NB4 (cell line): ENCODE measurements around the gene CELF3.

Experiments used
- POLR2A ChIP-seq: IDR thresholded peaks from 2 replicates; pipeline ENCODE4 v1.6.1; 2011; ENCODE audit warnings: mild to moderate bottlenecking; ENCODE audit not compliant: insufficient read length; ENCODE audit errors: extremely low read depth
- TF ChIP-seq, protein P1 (sequence below): IDR thresholded peaks from one replicate; pipeline ENCODE4 v1.5.1; 2012; ENCODE audit warnings: low read depth, low read length

DNA sequence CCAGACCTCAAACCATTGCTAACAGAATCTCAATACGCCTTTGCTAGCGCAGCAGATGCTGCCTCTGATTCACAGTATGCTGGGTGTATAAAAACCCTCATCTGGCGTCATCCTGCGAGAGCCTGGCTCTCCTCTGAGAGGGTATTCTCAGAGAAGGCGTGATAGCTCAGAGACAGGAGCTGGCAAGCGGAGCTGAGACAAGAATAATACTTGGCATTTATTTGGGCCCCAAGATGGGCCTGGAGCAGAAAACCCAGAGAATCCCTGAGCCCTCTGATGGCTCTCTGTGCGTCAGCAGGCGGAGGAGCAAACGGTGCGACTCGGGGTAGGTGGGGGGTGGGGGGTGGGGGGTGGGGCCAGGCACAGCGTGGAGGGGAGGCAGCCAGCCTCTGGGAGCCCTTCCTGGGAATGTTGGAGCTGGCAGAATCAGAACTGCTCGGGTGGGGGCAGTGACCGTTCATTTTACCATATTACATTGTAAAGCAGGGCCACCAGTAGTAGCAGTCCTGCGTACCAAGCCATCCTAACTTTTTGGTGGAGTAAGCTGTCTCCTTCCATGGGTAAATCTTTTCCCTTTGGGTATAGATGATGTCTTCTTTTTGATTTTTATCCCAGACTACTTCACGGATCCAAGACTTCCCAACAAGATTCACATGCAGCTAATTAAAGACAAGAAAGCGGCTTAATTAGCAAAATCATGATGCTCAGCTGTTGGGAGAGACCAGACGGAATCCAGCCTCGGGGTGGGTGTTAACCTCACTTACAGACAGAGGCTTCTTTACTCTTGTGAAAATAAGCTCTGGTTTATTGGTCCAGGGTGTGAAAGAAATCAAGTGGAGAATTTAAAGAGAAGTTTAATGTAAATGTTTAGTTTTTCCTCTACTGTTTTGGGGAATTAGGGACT lies 11.8 kb upstream of the CELF3 start:
- TF ChIP-seq, protein P1, sequence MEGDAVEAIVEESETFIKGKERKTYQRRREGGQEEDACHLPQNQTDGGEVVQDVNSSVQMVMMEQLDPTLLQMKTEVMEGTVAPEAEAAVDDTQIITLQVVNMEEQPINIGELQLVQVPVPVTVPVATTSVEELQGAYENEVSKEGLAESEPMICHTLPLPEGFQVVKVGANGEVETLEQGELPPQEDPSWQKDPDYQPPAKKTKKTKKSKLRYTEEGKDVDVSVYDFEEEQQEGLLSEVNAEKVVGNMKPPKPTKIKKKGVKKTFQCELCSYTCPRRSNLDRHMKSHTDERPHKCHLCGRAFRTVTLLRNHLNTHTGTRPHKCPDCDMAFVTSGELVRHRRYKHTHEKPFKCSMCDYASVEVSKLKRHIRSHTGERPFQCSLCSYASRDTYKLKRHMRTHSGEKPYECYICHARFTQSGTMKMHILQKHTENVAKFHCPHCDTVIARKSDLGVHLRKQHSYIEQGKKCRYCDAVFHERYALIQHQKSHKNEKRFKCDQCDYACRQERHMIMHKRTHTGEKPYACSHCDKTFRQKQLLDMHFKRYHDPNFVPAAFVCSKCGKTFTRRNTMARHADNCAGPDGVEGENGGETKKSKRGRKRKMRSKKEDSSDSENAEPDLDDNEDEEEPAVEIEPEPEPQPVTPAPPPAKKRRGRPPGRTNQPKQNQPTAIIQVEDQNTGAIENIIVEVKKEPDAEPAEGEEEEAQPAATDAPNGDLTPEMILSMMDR: no peak
- TF ChIP-seq POLR2A: no peak
